Panc1 (cell line): ENCODE results near the gene BYSL. TPM values are rescaled to one million over a fixed set of nuclear protein-coding genes. Genes with fewer than 3 reads are reported as not detected.
A peak's percentile ranks its signal among the peaks of the same experiment; 100 is the strongest.

Source experiments
- ATAC-seq: fragments of 200-7000 bp; cut with Tn5 transposase; 2 replicates; pipeline ENCODE4 v1.9.1; 2020; ENCODE audit warnings: mild to moderate bottlenecking, moderate library complexity
- BruUV-seq: library from RNA; stranded (reverse); fragments of 400-500 nt; replicated peaks from 2 replicates; lab custom pipeline; 2021; lab: Mats Ljungman, UMichigan
- CTCF ChIA-PET: fragments of 300-600 bp; sonication (Branson Sonifier 250); formaldehyde crosslinking; loops from one replicate; lab custom pipeline; 2022; ENCODE audit warnings: antibody characterized with exemption; lab: Charles Lee
- POLR2A ChIA-PET: fragments of 300-600 bp; sonication (Branson Sonifier 250); formaldehyde crosslinking; loops from one replicate; lab custom pipeline; 2022; ENCODE audit warnings: antibody characterized with exemption; lab: Charles Lee
- DNase-seq: peaks from one replicate; pipeline ENCODE4 v3.0.0-alpha.2; 2010; ENCODE audit warnings: low read depth, low spot score
- H3K27ac ChIP-seq: 2 replicates; pipeline ENCODE4 v1.5.1; 2011; ENCODE audit warnings: mild to moderate bottlenecking, low read length, inconsistent platforms
- H3K27me3 ChIP-seq: fragments of 200-500 bp; sonication (Bioruptor generic); 2 replicates; pipeline ENCODE4 v1.6.0; 2014; ENCODE audit warnings: low read length, inconsistent platforms; ENCODE audit not compliant: control insufficient read depth, insufficient read depth
- H3K36me3 ChIP-seq: fragments of 200-500 bp; sonication (Bioruptor generic); 2 replicates; pipeline ENCODE4 v1.5.1; 2014; ENCODE audit warnings: inconsistent platforms, mild to moderate bottlenecking, low read length, moderate library complexity; ENCODE audit not compliant: control insufficient read depth, insufficient read depth
- H3K4me1 ChIP-seq: 2 replicates; pipeline ENCODE4 v1.5.1; 2011; ENCODE audit warnings: inconsistent platforms, mild to moderate bottlenecking, low read length, moderate library complexity; ENCODE audit not compliant: control insufficient read depth, insufficient read depth
- H3K4me3 ChIP-seq, 2 experiments: 2 replicates each; pipeline ENCODE4 v1.5.1; 2011 to 2012; ENCODE audit warnings: low read depth in 2 of 2, low read length in 2 of 2, mild to moderate bottlenecking in 2 of 2, inconsistent platforms in 1 of 2, moderate library complexity in 1 of 2
- H3K9me3 ChIP-seq: fragments of 200-500 bp; sonication (Bioruptor generic); 2 replicates; pipeline ENCODE4 v1.5.1; 2014; ENCODE audit warnings: low read depth, mild to moderate bottlenecking, inconsistent platforms, low read length, moderate library complexity; ENCODE audit not compliant: control insufficient read depth, insufficient read depth
- POLR2AphosphoS5 ChIP-seq: IDR thresholded peaks from 2 replicates; pipeline ENCODE4 v1.6.1; 2012; ENCODE audit warnings: mild to moderate bottlenecking, low read depth, low read length, moderate library complexity
- SIN3A ChIP-seq: IDR thresholded peaks from 2 replicates; pipeline ENCODE4 v1.6.1; 2012; ENCODE audit warnings: low read depth, mild to moderate bottlenecking, low read length, moderate library complexity, borderline replicate concordance; ENCODE audit not compliant: insufficient read depth
- TCF7L2 ChIP-seq: IDR thresholded peaks from 2 replicates; pipeline ENCODE4 v1.6.1; 2011; ENCODE audit warnings: mild to moderate bottlenecking, low read depth, low read length, inconsistent platforms
- in situ Hi-C: cut with HindIII; loops from 2 replicates; pipeline ENCODE4 v1.10.0; 2016; ENCODE audit warnings: low sequenced_read_pairs, low pct_unique_long_range_greater_than_20kb
- intact Hi-C: fragments of 100-400 bp; cut with micrococcal nuclease; formaldehyde crosslinking; loops from one replicate; pipeline ENCODE4 v1.10.0; 2022; ENCODE audit not compliant: unreplicated experiment
- total RNA-seq: library from RNA; stranded (reverse); gene quantifications from one replicate; pipeline ENCODE4 v1.2.1, GENCODE V29; 2021; ENCODE audit not compliant: unreplicated experiment
- TF ChIP-seq, protein P1 (sequence below), 2 experiments: IDR thresholded peaks; 2 replicates each; pipeline ENCODE4 v1.6.1; 2011 to 2012; ENCODE audit warnings: low read depth in 2 of 2, control low read depth in 1 of 2, low read length in 1 of 2, mild to moderate bottlenecking in 1 of 2, moderate library complexity in 1 of 2; ENCODE audit not compliant: insufficient read depth in 1 of 2
- TF ChIP-seq, protein P2 (sequence below): fragments of 450-650 bp; IDR thresholded peaks from 2 replicates; pipeline ENCODE4 v1.5.1; 2017; ENCODE audit warnings: mild to moderate bottlenecking

The BYSL gene
- total RNA-seq, 1 experiment from 2014 or later = 49.1 TPM

DNA sequence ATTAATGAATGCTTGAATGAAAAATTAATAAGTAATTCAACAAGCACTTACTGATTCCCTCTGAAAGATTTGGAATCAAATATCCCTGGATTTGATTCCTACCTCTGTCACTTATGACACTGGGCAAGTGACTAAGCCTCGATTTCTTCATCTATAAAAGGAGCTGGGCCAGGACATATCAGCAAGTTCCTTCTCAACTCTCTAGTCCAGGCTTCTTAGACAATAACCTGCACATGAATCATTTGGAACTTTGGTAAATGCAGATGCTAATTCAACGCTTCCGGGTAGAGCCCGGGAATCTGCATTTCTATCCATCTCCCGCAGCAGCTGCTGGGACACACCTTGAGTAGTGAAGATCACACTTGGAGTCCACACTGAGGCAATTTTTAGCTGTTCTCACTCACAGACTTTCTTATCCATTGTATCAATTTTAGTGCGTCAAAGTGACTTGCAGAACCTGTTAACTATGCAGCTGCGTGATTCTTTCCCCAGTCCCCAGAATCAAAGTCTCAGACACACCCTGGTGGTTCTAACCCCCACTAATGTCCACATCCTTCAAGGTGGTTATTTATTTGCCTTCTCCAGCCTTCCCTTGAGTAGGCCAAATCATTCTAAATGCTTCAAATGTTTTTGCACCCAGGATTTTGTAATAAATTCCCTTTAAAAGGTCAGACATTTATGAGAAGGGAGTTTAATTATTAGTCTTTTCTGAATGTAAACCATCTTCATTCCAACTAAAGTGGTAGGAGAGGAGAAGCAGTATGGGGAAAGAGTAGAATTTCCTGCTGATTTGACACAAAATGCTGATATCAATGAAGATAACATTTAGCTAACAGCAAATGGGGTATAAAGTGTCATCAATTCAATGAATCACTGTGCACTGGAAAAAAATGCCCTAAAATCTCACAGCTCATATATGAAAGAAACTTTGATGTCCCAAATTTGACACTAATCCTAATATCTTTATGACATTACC is 46.3 kb downstream of the BYSL start:
- POLR2A ChIA-PET = interaction anchor here (0.6 kb wide), 1 partner anchor 49 kb away, joined by 12 read pairs; no protein-coding TSS in a partner anchor
- ATAC-seq (peak; percentile 52; the same call in 1 of the 2 replicates), DNase-seq (no peak)
- CTCF ChIA-PET = interaction anchor here (0.6 kb wide), 1 partner anchor 107 kb away, joined by 3 read pairs; no protein-coding TSS in a partner anchor
- Histone ChIP-seq H3K9me3 (no peaks in the 10 kb centered on the region), H3K4me1 (0 out of 2 replicates have a peak, but pooled peaks cover 3% of the 10 kb centered on the region), H3K36me3 (no peaks in the 10 kb centered on the region), H3K4me3 (no peak overlapping the region), H3K27me3 (no peaks in the 10 kb centered on the region), H3K27ac (no peak overlapping the region)
- no TSS peak for BruUV-seq
- in situ Hi-C loops (no loop called here), intact Hi-C loops (no loop called here)
- TF ChIP-seq SIN3A = no peak
- TF ChIP-seq TCF7L2 = no peak
- TF ChIP-seq POLR2AphosphoS5 = no peak
- TF ChIP-seq, protein P1, sequence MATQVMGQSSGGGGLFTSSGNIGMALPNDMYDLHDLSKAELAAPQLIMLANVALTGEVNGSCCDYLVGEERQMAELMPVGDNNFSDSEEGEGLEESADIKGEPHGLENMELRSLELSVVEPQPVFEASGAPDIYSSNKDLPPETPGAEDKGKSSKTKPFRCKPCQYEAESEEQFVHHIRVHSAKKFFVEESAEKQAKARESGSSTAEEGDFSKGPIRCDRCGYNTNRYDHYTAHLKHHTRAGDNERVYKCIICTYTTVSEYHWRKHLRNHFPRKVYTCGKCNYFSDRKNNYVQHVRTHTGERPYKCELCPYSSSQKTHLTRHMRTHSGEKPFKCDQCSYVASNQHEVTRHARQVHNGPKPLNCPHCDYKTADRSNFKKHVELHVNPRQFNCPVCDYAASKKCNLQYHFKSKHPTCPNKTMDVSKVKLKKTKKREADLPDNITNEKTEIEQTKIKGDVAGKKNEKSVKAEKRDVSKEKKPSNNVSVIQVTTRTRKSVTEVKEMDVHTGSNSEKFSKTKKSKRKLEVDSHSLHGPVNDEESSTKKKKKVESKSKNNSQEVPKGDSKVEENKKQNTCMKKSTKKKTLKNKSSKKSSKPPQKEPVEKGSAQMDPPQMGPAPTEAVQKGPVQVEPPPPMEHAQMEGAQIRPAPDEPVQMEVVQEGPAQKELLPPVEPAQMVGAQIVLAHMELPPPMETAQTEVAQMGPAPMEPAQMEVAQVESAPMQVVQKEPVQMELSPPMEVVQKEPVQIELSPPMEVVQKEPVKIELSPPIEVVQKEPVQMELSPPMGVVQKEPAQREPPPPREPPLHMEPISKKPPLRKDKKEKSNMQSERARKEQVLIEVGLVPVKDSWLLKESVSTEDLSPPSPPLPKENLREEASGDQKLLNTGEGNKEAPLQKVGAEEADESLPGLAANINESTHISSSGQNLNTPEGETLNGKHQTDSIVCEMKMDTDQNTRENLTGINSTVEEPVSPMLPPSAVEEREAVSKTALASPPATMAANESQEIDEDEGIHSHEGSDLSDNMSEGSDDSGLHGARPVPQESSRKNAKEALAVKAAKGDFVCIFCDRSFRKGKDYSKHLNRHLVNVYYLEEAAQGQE (IDR thresholded peaks at IDR 0.05; ENCODE audit: insufficient read depth in 1 of 2, low read depth in 2 of 2, low read length in 1 of 2) = no peak
- TF ChIP-seq, protein P2, sequence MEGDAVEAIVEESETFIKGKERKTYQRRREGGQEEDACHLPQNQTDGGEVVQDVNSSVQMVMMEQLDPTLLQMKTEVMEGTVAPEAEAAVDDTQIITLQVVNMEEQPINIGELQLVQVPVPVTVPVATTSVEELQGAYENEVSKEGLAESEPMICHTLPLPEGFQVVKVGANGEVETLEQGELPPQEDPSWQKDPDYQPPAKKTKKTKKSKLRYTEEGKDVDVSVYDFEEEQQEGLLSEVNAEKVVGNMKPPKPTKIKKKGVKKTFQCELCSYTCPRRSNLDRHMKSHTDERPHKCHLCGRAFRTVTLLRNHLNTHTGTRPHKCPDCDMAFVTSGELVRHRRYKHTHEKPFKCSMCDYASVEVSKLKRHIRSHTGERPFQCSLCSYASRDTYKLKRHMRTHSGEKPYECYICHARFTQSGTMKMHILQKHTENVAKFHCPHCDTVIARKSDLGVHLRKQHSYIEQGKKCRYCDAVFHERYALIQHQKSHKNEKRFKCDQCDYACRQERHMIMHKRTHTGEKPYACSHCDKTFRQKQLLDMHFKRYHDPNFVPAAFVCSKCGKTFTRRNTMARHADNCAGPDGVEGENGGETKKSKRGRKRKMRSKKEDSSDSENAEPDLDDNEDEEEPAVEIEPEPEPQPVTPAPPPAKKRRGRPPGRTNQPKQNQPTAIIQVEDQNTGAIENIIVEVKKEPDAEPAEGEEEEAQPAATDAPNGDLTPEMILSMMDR = no peak

DNA sequence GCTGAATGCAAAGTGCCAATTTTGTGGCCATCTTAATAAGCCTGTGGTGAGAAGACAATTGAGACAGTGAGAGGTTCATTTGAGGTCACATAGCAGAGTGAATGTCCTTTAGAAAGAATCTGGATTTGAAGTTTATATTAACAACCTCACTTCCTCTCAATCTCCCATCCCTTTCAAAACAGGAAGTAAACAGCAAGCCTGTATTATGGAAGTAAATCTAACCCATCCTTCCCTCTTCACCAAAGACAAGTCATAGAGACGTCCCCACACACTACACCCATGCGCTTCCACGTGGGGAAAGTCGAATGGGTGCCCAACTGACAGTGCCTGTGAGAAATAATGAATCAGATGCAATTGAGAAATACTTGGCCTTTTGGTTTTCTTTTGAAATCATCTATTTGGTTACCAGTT is 49.1 kb downstream of the BYSL start:
- no TSS peak for BruUV-seq
- H3K4me1 ChIP-seq = 0 out of 2 replicates have a peak, but pooled peaks cover 3% of the 10 kb centered on the region
- in situ Hi-C loops = no loop called here
- DNase-seq (no peak), ATAC-seq (no peak)
- ChIA-PET CTCF (no interaction called here), POLR2A (no interaction called here)
- H3K27ac ChIP-seq = no peak overlapping the region
- intact Hi-C loops = no loop called here
- H3K9me3 ChIP-seq = no peaks in the 10 kb centered on the region
- H3K4me3 ChIP-seq = no peak overlapping the region
- H3K36me3 ChIP-seq = no peaks in the 10 kb centered on the region
- no peaks in the 10 kb centered on the region for H3K27me3 ChIP-seq
- TF ChIP-seq, protein P1 (IDR thresholded peaks at IDR 0.05; ENCODE audit: insufficient read depth in 1 of 2, low read depth in 2 of 2, low read length in 1 of 2) = no peak
- no peak for TF ChIP-seq TCF7L2
- no peak for TF ChIP-seq SIN3A
- no peak for TF ChIP-seq POLR2AphosphoS5
- TF ChIP-seq, protein P2 = no peak
